Gastrocnemius medialis (tissue), 4 donors: ENCODE data around the gene TMEM150C. TPM values are rescaled to one million over a fixed set of nuclear protein-coding genes. Genes with fewer than 3 reads are reported as not detected.

Experiments used
- ATAC-seq, 2 donors: fragments of 150-250 bp; one replicate each; pipeline ENCODE4 v1.9.1; 2016
- DNase-seq, 2 donors: peaks; one replicate each; pipeline ENCODE4 v3.0.0-alpha.2; 2019
- H3K27ac ChIP-seq, 4 donors: fragments of 200-600 bp; sonication (generic); 1 replicate in 1 of 4; 2 replicates in 3 of 4; pipeline ENCODE4 v1.5.1; 2016 to 2018; ENCODE audit warnings: mild to moderate bottlenecking in 2 of 4, moderate library complexity in 1 of 4
- H3K27me3 ChIP-seq, 3 donors: fragments of 200-600 bp; sonication (generic) in 2 of 3; 1 replicate in 1 of 3; 2 replicates in 2 of 3; pipeline versions ENCODE4 v1.5.1 to v1.6.0; 2016 to 2019; ENCODE audit warnings: mild to moderate bottlenecking in 1 of 3, moderate library complexity in 1 of 3
- H3K36me3 ChIP-seq, 2 donors: fragments of 200-600 bp; sonication (generic) in 1 of 2; one replicate each; pipeline ENCODE4 v1.5.1; 2017 to 2018
- H3K4me1 ChIP-seq, 2 donors: fragments of 200-600 bp; sonication (generic) in 1 of 2; one replicate each; pipeline ENCODE4 v1.5.1; 2016 to 2017; ENCODE audit warnings: mild to moderate bottlenecking in 2 of 2
- H3K4me3 ChIP-seq, 4 donors: fragments of 200-600 bp; sonication (generic) in 3 of 4; 1 replicate in 1 of 4; 2 replicates in 3 of 4; pipeline ENCODE4 v1.5.1; 2016 to 2019; ENCODE audit warnings: mild to moderate bottlenecking in 2 of 4
- H3K9me3 ChIP-seq, 3 donors: fragments of 200-600 bp; sonication (generic) in 2 of 3; 1 replicate in 1 of 3; 2 replicates in 2 of 3; pipeline ENCODE4 v1.5.1; 2016 to 2019
- CTCF ChIP-seq, 5 experiments: fragments of 450-650 bp in 3 of 5; fragments of 200-600 bp in 2 of 5; sonication (generic) in 2 of 5; IDR thresholded peaks in 4 of 5; conservative IDR thresholded peaks in 1 of 5; 1 replicate in 4 of 5; 2 replicates in 1 of 5; pipeline ENCODE4 v1.5.1; 2016 to 2019; ENCODE audit warnings: antibody characterized with exemption in 5 of 5, mild to moderate bottlenecking in 3 of 5, moderate library complexity in 3 of 5
- POLR2A ChIP-seq, 2 donors: fragments of 450-650 bp; IDR thresholded peaks; one replicate each; pipeline ENCODE4 v1.6.1; 2017; ENCODE audit warnings: antibody characterized with exemption in 2 of 2, mild to moderate bottlenecking in 2 of 2, moderate library complexity in 2 of 2
- in situ Hi-C, 4 donors: fragments of 200-750 bp; cut with MboI; loops; one replicate each; pipeline versions ENCODE4 v1.15.0 to v1.8.0; 2017; ENCODE audit warnings: low sequenced_read_pairs in 4 of 4
- intact Hi-C: fragments of 100-400 bp; cut with DNase I; formaldehyde crosslinking; loops from one replicate; pipeline ENCODE4 v1.15.1; 2023; ENCODE audit warnings: low total_unique reads
- total RNA-seq, 4 donors: library from RNA; depleted of rRNA; stranded (reverse); fragments of >200 nt; gene quantifications; one replicate each; pipeline versions ENCODE4 v1.1.0 to v1.2.3, GENCODE V29; 2016

TMEM150C gene
- total RNA-seq, 4 donors from 2014 or later: 5.5 to 13.5 (median 7.8) TPM

- no peaks in the 10 kb centered on the region for H3K36me3 ChIP-seq
- H3K4me3 ChIP-seq: no peak overlapping the region
- in situ Hi-C loops: no loop called here
- ATAC-seq (no peak), DNase-seq (no peak)
- TF ChIP-seq POLR2A (IDR thresholded peaks at IDR 0.05): no peak
- no peak for TF ChIP-seq CTCF (IDR thresholded peaks at IDR 0.05 in 4 of 5, conservative IDR thresholded peaks at IDR 0.05 in 1 of 5)
- no peaks in the 10 kb centered on the region for H3K9me3 ChIP-seq
- no peak overlapping the region for H3K27ac ChIP-seq
- peaks cover 0 to 3% (median 0%) of the 10 kb centered on the region in 3 donors for H3K27me3 ChIP-seq
- no peaks in the 10 kb centered on the region for H3K4me1 ChIP-seq
- intact Hi-C loops: no loop called here
Observed at GRCh38 chr4:82593411-82593810, 31.6 kb upstream of the TMEM150C start.

- DNase-seq (no peak), ATAC-seq (no peak)
- no peak overlapping the region for H3K27ac ChIP-seq
- peaks cover 0 to 3% (median 0%) of the 10 kb centered on the region in 3 donors for H3K27me3 ChIP-seq
- no peaks in the 10 kb centered on the region for H3K36me3 ChIP-seq
- intact Hi-C loops: no loop called here
- H3K4me3 ChIP-seq: no peak overlapping the region
- in situ Hi-C loops: no loop called here
- no peaks in the 10 kb centered on the region for H3K4me1 ChIP-seq
- no peaks in the 10 kb centered on the region for H3K9me3 ChIP-seq
- TF ChIP-seq CTCF (IDR thresholded peaks at IDR 0.05 in 4 of 5, conservative IDR thresholded peaks at IDR 0.05 in 1 of 5) (no peak), POLR2A (IDR thresholded peaks at IDR 0.05) (no peak)
Observed at GRCh38 chr4:82592639-82593038, 30.9 kb upstream of the TMEM150C start.

DNA sequence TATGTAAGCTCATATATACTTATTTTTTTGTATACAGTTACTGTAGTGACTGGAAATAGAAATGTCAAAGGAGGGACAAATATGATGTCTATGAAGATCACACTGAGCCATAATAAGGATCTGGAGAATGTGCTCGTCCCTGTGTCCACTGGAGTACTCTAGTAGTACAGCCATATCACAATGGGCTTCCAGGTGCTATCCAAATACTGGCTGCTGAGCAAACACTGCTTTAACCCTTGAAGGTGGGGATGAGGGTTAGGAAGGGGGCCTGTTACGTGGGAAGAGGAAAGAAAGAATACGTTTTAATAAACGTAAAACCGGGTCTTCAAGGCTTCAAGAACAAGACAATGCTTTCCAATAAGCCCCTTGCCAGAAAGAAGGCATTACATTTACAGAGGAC is 29.8 kb upstream of the TMEM150C start:
- no peak overlapping the region for H3K4me3 ChIP-seq
- no peaks in the 10 kb centered on the region for H3K4me1 ChIP-seq
- DNase-seq: no peak
- no peaks in the 10 kb centered on the region for H3K36me3 ChIP-seq
- no peak overlapping the region for H3K27ac ChIP-seq
- TF ChIP-seq POLR2A (IDR thresholded peaks at IDR 0.05): no peak
- TF ChIP-seq CTCF (IDR thresholded peaks at IDR 0.05 in 4 of 5, conservative IDR thresholded peaks at IDR 0.05 in 1 of 5): no peak
- intact Hi-C loops (no loop called here), in situ Hi-C loops (no loop called here)
- no peak for ATAC-seq
- H3K9me3 ChIP-seq: no peaks in the 10 kb centered on the region
- peaks cover 0 to 3% (median 0%) of the 10 kb centered on the region in 3 donors for H3K27me3 ChIP-seq

GRCh38 chr4:82589756-82590155 is 28.0 kb upstream of the TMEM150C start:
- no peak overlapping the region for H3K27ac ChIP-seq
- intact Hi-C loops: no loop called here
- H3K27me3 ChIP-seq: peaks cover 0 to 3% (median 0%) of the 10 kb centered on the region in 3 donors
- H3K4me3 ChIP-seq: no peak overlapping the region
- TF ChIP-seq CTCF (IDR thresholded peaks at IDR 0.05 in 4 of 5, conservative IDR thresholded peaks at IDR 0.05 in 1 of 5) (no peak), POLR2A (IDR thresholded peaks at IDR 0.05) (no peak)
- DNase-seq (no peak), ATAC-seq (no peak)
- no peaks in the 10 kb centered on the region for H3K36me3 ChIP-seq
- no peaks in the 10 kb centered on the region for H3K4me1 ChIP-seq
- no peaks in the 10 kb centered on the region for H3K9me3 ChIP-seq
- in situ Hi-C loops: no loop called here

DNA sequence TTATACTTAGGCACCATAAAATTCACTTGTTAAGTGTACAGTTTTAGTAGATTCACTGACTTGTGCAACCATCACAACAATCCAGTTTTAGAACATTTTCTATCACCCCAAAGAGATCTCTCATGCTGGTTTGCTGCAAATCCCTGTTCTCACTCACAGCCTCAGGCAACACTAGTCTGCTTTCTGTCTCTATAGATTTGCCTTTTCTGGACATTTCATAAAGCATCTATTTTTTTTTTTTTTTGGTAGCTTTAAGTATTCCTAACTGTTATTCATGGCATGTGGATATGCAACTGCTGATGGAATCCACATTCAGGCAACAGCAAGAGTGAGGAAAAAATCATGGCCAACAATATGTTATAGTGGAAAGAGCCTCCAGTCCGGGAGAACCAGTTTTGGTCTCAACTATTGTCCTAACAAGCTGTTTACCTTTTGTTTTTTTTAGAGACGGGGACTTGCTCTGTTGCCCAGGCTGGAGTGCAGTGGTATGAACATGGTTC is 27.0 kb upstream of the TMEM150C start:
- no peak for DNase-seq
- no peaks in the 10 kb centered on the region for H3K4me1 ChIP-seq
- no peak for TF ChIP-seq POLR2A (IDR thresholded peaks at IDR 0.05)
- no peak for TF ChIP-seq CTCF (IDR thresholded peaks at IDR 0.05 in 4 of 5, conservative IDR thresholded peaks at IDR 0.05 in 1 of 5)
- H3K36me3 ChIP-seq: no peaks in the 10 kb centered on the region
- intact Hi-C loops (no loop called here), in situ Hi-C loops (no loop called here)
- no peaks in the 10 kb centered on the region for H3K9me3 ChIP-seq
- no peak overlapping the region for H3K27ac ChIP-seq
- no peak for ATAC-seq
- H3K4me3 ChIP-seq: no peak overlapping the region
- peaks cover 0 to 3% (median 0%) of the 10 kb centered on the region in 3 donors for H3K27me3 ChIP-seq
